AG04450 (cell line): ENCODE measurements around the gene NANOS1. TPM values are rescaled to one million over a fixed set of nuclear protein-coding genes. Genes with fewer than 3 reads are reported as not detected.

Experiments used
- CTCF ChIA-PET: fragments of 300-600, 350-600 bp; formaldehyde crosslinking; extraction: SDS; loops from one replicate; lab custom pipeline; 2022; ENCODE audit warnings: antibody characterized with exemption, inconsistent platforms; lab: Charles Lee
- POLR2A ChIA-PET: fragments of 350-600 bp; formaldehyde crosslinking; extraction: SDS; loops from one replicate; lab custom pipeline; 2021; ENCODE audit warnings: antibody characterized with exemption, inconsistent platforms; lab: Yijun Ruan, JAX
- DNase-seq: peaks from one replicate; pipeline ENCODE4 v3.0.0-alpha.2; 2011; ENCODE audit warnings: low read depth, low spot score
- H3K27ac ChIP-seq: one replicate; pipeline ENCODE4 v1.5.1; 2012; ENCODE audit warnings: low read depth, low read length, control low read depth
- H3K27me3 ChIP-seq: one replicate; pipeline ENCODE4 v1.6.0; 2012; ENCODE audit warnings: low read length; ENCODE audit not compliant: control insufficient read depth, insufficient read depth
- H3K4me3 ChIP-seq: 2 replicates; pipeline ENCODE4 v1.5.1; 2011; ENCODE audit warnings: mild to moderate bottlenecking, low read depth, low read length, control low read depth
- H3K9me3 ChIP-seq: 2 replicates; pipeline ENCODE4 v1.5.1; 2012; ENCODE audit warnings: low read length; ENCODE audit not compliant: control insufficient read depth, insufficient read depth
- polyA plus RNA-seq: library from polyadenylated mRNA; depleted of rRNA; stranded (reverse); fragments of >200 nt; gene quantifications from 2 replicates; pipeline ENCODE4 v1.2.3, GENCODE V29; 2011
- TF ChIP-seq, protein P1 (sequence below): IDR thresholded peaks from 2 replicates; pipeline ENCODE4 v1.5.1; 2011; ENCODE audit warnings: low read depth, low read length, control low read depth, inconsistent platforms

The NANOS1 gene
- polyA plus RNA-seq, 1 experiment, result 0.95 TPM

GRCh38 chr10:119041326-119041725, 11.8 kb downstream of the NANOS1 start:
- no peak overlapping the region for H3K4me3 ChIP-seq
- no peak for DNase-seq
- ChIA-PET CTCF (no interaction called here), POLR2A (no interaction called here)
- no peak overlapping the region for H3K27ac ChIP-seq
- H3K27me3 ChIP-seq, result no peaks in the 10 kb centered on the region
- no peaks in the 10 kb centered on the region for H3K9me3 ChIP-seq
- TF ChIP-seq, protein P1, sequence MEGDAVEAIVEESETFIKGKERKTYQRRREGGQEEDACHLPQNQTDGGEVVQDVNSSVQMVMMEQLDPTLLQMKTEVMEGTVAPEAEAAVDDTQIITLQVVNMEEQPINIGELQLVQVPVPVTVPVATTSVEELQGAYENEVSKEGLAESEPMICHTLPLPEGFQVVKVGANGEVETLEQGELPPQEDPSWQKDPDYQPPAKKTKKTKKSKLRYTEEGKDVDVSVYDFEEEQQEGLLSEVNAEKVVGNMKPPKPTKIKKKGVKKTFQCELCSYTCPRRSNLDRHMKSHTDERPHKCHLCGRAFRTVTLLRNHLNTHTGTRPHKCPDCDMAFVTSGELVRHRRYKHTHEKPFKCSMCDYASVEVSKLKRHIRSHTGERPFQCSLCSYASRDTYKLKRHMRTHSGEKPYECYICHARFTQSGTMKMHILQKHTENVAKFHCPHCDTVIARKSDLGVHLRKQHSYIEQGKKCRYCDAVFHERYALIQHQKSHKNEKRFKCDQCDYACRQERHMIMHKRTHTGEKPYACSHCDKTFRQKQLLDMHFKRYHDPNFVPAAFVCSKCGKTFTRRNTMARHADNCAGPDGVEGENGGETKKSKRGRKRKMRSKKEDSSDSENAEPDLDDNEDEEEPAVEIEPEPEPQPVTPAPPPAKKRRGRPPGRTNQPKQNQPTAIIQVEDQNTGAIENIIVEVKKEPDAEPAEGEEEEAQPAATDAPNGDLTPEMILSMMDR, result no peak

GRCh38 chr10:119042169-119042568, 12.7 kb downstream of the NANOS1 start:
- no peak for DNase-seq
- Histone ChIP-seq H3K27ac (no peak overlapping the region), H3K9me3 (no peaks in the 10 kb centered on the region), H3K27me3 (no peaks in the 10 kb centered on the region), H3K4me3 (no peak overlapping the region)
- CTCF ChIA-PET, result no interaction called here
- TF ChIP-seq, protein P1, result no peak
- POLR2A ChIA-PET, result no interaction called here

GRCh38 chr10:119045561-119045960, 16.0 kb downstream of the NANOS1 start:
- CTCF ChIA-PET, result no interaction called here
- no peaks in the 10 kb centered on the region for H3K27me3 ChIP-seq
- H3K4me3 ChIP-seq, result no peak overlapping the region
- no peak overlapping the region for H3K27ac ChIP-seq
- H3K9me3 ChIP-seq, result no peaks in the 10 kb centered on the region
- POLR2A ChIA-PET, result no interaction called here
- TF ChIP-seq, protein P1, result no peak
- no peak for DNase-seq

- CTCF ChIA-PET, result no interaction called here
- TF ChIP-seq, protein P1, result no peak
- H3K27me3 ChIP-seq, result no peaks in the 10 kb centered on the region
- POLR2A ChIA-PET, result no interaction called here
- no peak overlapping the region for H3K27ac ChIP-seq
- H3K4me3 ChIP-seq, result no peak overlapping the region
- no peaks in the 10 kb centered on the region for H3K9me3 ChIP-seq
- DNase-seq, result no peak
Measured at GRCh38 chr10:119049361-119049760, 19.8 kb downstream of the NANOS1 start.

- TF ChIP-seq, protein P1, result no peak
- no peak for DNase-seq
- POLR2A ChIA-PET, result no interaction called here
- CTCF ChIA-PET, result no interaction called here
- no peaks in the 10 kb centered on the region for H3K27me3 ChIP-seq
- H3K27ac ChIP-seq, result no peak overlapping the region
- H3K9me3 ChIP-seq, result no peaks in the 10 kb centered on the region
- H3K4me3 ChIP-seq, result no peak overlapping the region
Measured at GRCh38 chr10:119049777-119050176, 20.3 kb downstream of the NANOS1 start.
